ENCODE results near the gene PDE9A. TPM values are rescaled to one million over a fixed set of nuclear protein-coding genes. Genes with fewer than 3 reads are reported as not detected.

PDE9A gene
- total and polyA plus RNA-seq, 9 donors: 3.9 to 11.3 (median 6.9) TPM

- Histone ChIP-seq H3K4me1 (ENCODE audit: insufficient read depth) (peaks cover 3% of the 10 kb centered on the region), H3K9me3 (no peaks in the 10 kb centered on the region), H3K27ac (no peak overlapping the region), H3K27me3 (no peaks in the 10 kb centered on the region), H3K4me3 (no peak overlapping the region), H3K36me3 (no peaks in the 10 kb centered on the region)
- WGBS, 3 donors: 90 to 95% (median 94%) methylated on average over 23 of the region's 23 CpGs
- no peak for TF ChIP-seq EP300 (IDR thresholded peaks at IDR 0.05)
- TF ChIP-seq, protein P1, sequence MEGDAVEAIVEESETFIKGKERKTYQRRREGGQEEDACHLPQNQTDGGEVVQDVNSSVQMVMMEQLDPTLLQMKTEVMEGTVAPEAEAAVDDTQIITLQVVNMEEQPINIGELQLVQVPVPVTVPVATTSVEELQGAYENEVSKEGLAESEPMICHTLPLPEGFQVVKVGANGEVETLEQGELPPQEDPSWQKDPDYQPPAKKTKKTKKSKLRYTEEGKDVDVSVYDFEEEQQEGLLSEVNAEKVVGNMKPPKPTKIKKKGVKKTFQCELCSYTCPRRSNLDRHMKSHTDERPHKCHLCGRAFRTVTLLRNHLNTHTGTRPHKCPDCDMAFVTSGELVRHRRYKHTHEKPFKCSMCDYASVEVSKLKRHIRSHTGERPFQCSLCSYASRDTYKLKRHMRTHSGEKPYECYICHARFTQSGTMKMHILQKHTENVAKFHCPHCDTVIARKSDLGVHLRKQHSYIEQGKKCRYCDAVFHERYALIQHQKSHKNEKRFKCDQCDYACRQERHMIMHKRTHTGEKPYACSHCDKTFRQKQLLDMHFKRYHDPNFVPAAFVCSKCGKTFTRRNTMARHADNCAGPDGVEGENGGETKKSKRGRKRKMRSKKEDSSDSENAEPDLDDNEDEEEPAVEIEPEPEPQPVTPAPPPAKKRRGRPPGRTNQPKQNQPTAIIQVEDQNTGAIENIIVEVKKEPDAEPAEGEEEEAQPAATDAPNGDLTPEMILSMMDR (IDR thresholded peaks at IDR 0.05): no peak
- no peak for TF ChIP-seq POLR2A (IDR thresholded peaks at IDR 0.05)
- intact Hi-C loops (cut with DNase I): no loop called here
- DNase-seq: no peak
Observed at GRCh38 chr21:42678618-42679295, 25.3 kb downstream of the PDE9A start.

GRCh38 chr21:42679319-42680057 is 26.1 kb downstream of the PDE9A start:
- intact Hi-C loops (cut with DNase I): loop anchor here in 1 of 4 donors (10.0 kb wide), 1 partner anchor 105 kb away; no protein-coding TSS in a partner anchor
- Histone ChIP-seq H3K9me3 (no peaks in the 10 kb centered on the region), H3K27me3 (no peaks in the 10 kb centered on the region), H3K27ac (no peak overlapping the region), H3K36me3 (no peaks in the 10 kb centered on the region), H3K4me1 (ENCODE audit: insufficient read depth) (peaks cover 3% of the 10 kb centered on the region), H3K4me3 (no peak overlapping the region)
- WGBS, 3 donors: 92 to 94% (median 93%) methylated on average over 22 of the region's 22 CpGs
- no peak for DNase-seq
- TF ChIP-seq EP300 (IDR thresholded peaks at IDR 0.05) (no peak), POLR2A (IDR thresholded peaks at IDR 0.05) (no peak)
- TF ChIP-seq, protein P1 (IDR thresholded peaks at IDR 0.05): no peak

DNA sequence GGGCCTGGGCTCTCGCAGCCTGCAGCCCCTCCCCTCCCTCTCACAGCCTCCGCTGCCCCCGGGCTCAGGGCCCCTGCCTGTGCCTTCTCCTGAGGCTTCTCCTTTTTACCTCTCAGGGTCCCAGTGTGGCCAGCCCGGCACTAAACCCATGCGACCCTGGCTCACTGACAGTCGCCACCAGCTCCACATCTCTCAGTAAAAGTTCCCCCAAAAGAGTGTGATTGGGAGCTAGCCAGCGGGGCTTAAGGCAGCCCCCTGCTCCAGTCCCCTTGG is 26.6 kb downstream of the PDE9A start:
- intact Hi-C loops (cut with DNase I): loop anchor here in 1 of 4 donors (10.0 kb wide), 1 partner anchor 105 kb away; no protein-coding TSS in a partner anchor
- no peak overlapping the region for H3K27ac ChIP-seq
- H3K4me1 ChIP-seq (ENCODE audit: insufficient read depth): peaks cover 3% of the 10 kb centered on the region
- no peaks in the 10 kb centered on the region for H3K27me3 ChIP-seq
- no peak for DNase-seq
- no peaks in the 10 kb centered on the region for H3K9me3 ChIP-seq
- 91 to 94% (median 93%) methylated on average over 7 of the region's 7 CpGs for WGBS, 3 donors
- H3K4me3 ChIP-seq: no peak overlapping the region
- TF ChIP-seq, protein P1 (IDR thresholded peaks at IDR 0.05): no peak
- no peak for TF ChIP-seq EP300 (IDR thresholded peaks at IDR 0.05)
- TF ChIP-seq POLR2A (IDR thresholded peaks at IDR 0.05): no peak
- no peaks in the 10 kb centered on the region for H3K36me3 ChIP-seq

DNA sequence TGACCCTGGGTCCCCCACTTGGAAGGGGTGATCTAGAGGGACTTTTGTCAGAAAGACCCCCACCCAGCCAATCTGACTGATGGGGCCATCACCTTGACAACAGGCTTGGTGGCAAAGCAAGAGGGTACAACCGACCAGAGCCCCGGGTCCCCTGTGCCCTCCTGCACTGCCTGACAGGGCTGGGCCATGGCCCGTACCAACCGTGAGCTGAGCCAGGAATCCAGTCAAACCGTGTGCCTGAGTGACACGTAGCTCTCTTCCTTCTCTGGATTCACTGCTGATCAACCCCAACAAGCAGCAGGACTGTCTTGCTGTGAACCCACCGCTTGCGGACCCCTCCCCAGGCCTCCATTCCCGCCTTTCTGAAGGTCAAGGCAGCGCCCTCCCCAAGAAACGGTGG is 27.0 kb downstream of the PDE9A start:
- Histone ChIP-seq H3K27ac (no peak overlapping the region), H3K27me3 (no peaks in the 10 kb centered on the region), H3K9me3 (no peaks in the 10 kb centered on the region), H3K4me3 (no peak overlapping the region), H3K36me3 (no peaks in the 10 kb centered on the region), H3K4me1 (ENCODE audit: insufficient read depth) (peaks cover 3% of the 10 kb centered on the region)
- 89 to 90% (median 90%) methylated on average over 11 of the region's 11 CpGs for WGBS, 3 donors
- TF ChIP-seq, protein P1 (IDR thresholded peaks at IDR 0.05): no peak
- TF ChIP-seq POLR2A (IDR thresholded peaks at IDR 0.05) (no peak), EP300 (IDR thresholded peaks at IDR 0.05) (no peak)
- no peak for DNase-seq
- intact Hi-C loops (cut with DNase I): loop anchor here in 1 of 4 donors (10.0 kb wide), 1 partner anchor 104 kb away; no protein-coding TSS in a partner anchor
